Stimulated activated naive B cell treated with anti-CD40 and anti-IgM and Interleukin-4, amounts not matched to agents 10 μg/mL and 1 μg/mL and 100 μg/mL, for 72 hours (primary cell): Measurements from ENCODE around the gene BCS1L.
A peak's percentile ranks its signal among the peaks of the same experiment; 100 is the strongest.
"Not testable (repeated sequence)": the region's sequence is repeated elsewhere in the genome, so short reads cannot be mapped to it uniquely, and the experiment has no call there.

Experiments
- ATAC-seq, 2 donors: fragments of 150-1000 bp; cut with Tn5 transposase; replicated peaks; 2 replicates each; pipeline ENCODE4 v1.10.0; 2021; ENCODE audit warnings: moderate library complexity in 1 of 2
- DNase-seq: peaks from one replicate; pipeline ENCODE4 v3.0.0; 2021
- H3K27ac Mint-ChIP-seq: one replicate; pipeline ENCODE4 v1.8.0; 2022; ENCODE audit warnings: mild to moderate bottlenecking, mixed read lengths
- H3K27me3 Mint-ChIP-seq, 2 donors: one replicate each; pipeline ENCODE4 v1.8.0; 2022; ENCODE audit warnings: mixed read lengths in 2 of 2
- H3K36me3 Mint-ChIP-seq, 2 donors: one replicate each; pipeline ENCODE4 v1.8.0; 2022; ENCODE audit warnings: mixed read lengths in 2 of 2, mild to moderate bottlenecking in 1 of 2
- H3K4me1 Mint-ChIP-seq, 2 donors: one replicate each; pipeline ENCODE4 v1.8.0; 2022; ENCODE audit warnings: mixed read lengths in 2 of 2, mild to moderate bottlenecking in 1 of 2
- H3K4me3 Mint-ChIP-seq, 2 donors: one replicate each; pipeline ENCODE4 v1.8.0; 2022; ENCODE audit warnings: mild to moderate bottlenecking in 2 of 2, mixed read lengths in 2 of 2, moderate library complexity in 1 of 2
- H3K9me3 Mint-ChIP-seq, 2 donors: one replicate each; pipeline ENCODE4 v1.8.0; 2022; ENCODE audit warnings: mixed read lengths in 2 of 2, mild to moderate bottlenecking in 1 of 2

BCS1L gene

DNA sequence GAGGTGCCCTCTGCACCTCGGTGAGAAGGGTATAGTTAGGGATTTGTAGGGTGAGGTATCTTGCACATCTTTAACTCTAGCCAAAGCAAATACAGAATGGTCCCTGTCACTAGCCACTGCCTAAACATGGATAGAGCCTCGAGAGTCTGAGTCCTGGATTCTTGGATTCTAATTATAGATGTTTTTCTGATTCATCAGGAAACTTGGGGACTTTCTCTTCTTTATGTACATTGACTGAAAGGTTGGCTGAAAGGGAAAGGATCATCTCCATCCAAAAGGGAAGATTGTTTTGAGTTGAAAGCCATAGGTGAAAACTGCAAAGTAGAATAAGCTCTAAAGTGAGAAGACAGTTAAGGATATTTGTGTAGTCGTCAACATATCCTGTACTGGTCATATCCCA, 20.6 kb downstream of the BCS1L start:
- Mint-ChIP-seq H3K36me3 (peaks cover 21 to 40% of the 10 kb centered on the region in 2 donors), H3K27ac (no peak overlapping the region), H3K9me3 (no peaks in the 10 kb centered on the region), H3K4me3 (no peak overlapping the region), H3K27me3 (no peaks in the 10 kb centered on the region), H3K4me1 (peaks cover 4 to 6% of the 10 kb centered on the region in 2 donors)
- DNase-seq (no peak), ATAC-seq (no peak)

DNA sequence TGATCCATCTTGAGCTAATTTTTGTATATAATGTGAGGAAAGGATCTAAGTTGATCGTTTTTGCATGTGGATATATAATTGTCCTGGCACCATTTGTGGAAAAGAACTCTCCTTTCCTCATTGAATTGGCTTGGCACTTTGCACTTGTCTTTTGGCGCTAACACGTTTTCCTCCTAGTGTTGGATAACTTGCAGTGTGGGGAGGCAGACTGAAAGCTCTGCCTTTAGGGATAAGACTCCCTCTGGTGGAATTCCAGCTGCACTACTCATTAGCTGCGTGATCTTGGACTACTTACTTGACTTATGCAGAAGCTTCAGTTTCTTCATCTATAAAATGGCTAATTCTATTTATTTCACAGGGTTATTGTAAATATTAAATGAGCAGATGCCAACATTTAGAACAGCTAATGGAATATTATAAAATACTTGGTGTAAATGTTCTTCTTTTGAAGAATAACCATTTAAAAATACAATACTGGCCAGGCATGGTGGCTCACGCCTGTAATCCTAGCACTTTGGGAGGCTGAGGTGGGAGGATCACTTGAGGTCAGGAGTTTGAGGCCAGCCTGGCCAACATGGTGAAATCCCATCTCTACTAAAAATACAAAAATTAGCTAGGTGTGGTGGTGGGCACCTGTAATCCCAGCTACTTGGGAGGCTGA, 28.0 kb downstream of the BCS1L start:
- DNase-seq, H3K27me3 Mint-ChIP-seq, H3K4me1 Mint-ChIP-seq, H3K9me3 Mint-ChIP-seq, H3K27ac Mint-ChIP-seq, H3K4me3 Mint-ChIP-seq: not testable (repeated sequence)
- peak; percentile 74 to 78 for ATAC-seq
- peaks cover 19 to 45% of the 10 kb centered on the region in 2 donors for H3K36me3 Mint-ChIP-seq

DNA sequence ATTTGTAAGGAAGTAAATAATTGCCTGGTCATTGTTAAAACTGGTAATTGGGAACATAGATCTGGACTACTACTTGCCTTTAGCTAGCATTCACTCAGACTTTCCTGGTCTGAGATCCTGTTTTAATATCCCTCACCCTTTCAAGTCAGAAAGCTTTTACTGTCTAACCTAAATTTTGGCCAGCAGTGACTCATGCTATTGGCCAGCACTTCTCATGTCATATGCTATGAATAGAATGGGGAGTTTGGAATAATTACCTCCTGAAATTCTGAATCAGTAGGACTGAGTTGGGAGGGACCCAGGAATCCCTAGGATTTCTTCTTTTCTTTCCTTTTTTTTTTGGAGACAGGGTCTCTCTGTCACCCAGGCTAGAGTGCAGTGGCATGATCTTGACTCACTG, 31.8 kb downstream of the BCS1L start:
- DNase-seq (no peak), ATAC-seq (no peak)
- Mint-ChIP-seq H3K27ac (no peak overlapping the region), H3K36me3 (peaks cover 36 to 52% of the 10 kb centered on the region in 2 donors), H3K9me3 (no peaks in the 10 kb centered on the region), H3K4me3 (no peak overlapping the region), H3K4me1 (no peaks in the 10 kb centered on the region), H3K27me3 (no peaks in the 10 kb centered on the region)

- Mint-ChIP-seq H3K36me3 (peaks cover 31 to 58% of the 10 kb centered on the region in 2 donors), H3K27me3 (no peaks in the 10 kb centered on the region), H3K4me3 (no peak overlapping the region), H3K9me3 (no peaks in the 10 kb centered on the region), H3K4me1 (no peaks in the 10 kb centered on the region), H3K27ac (no peak overlapping the region)
- no peak for ATAC-seq
- DNase-seq: no peak
Measured at GRCh38 chr2:218694405-218695145, 35.1 kb downstream of the BCS1L start.

GRCh38 chr2:218698885-218699284, 39.4 kb downstream of the BCS1L start:
- Mint-ChIP-seq H3K9me3 (no peaks in the 10 kb centered on the region), H3K4me3 (no peak overlapping the region), H3K4me1 (no peaks in the 10 kb centered on the region), H3K27me3 (no peaks in the 10 kb centered on the region), H3K27ac (no peak overlapping the region), H3K36me3 (peaks cover 11 to 37% of the 10 kb centered on the region in 2 donors)
- DNase-seq (no peak), ATAC-seq (no peak)

GRCh38 chr2:218701806-218702205, 42.3 kb downstream of the BCS1L start:
- DNase-seq: no peak

DNA sequence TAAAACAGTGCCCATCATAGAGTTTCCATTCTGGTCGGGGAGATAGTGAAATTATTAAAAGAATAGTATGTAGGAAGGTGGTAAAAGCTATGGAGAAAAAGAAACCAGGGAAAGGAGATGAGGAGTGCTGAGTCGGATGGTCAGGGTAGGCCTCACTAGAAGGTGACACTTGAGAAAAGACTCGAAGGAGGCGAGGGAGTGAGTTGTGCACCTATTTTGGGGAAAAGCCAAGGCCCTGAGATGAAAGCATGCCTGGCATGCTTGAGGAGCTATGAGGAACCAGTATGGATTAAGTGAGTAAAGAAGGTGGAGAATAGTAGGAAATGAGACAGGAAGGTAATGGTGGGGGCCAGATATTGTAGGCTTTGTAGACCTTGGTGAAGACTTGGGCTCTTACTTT, 43.9 kb downstream of the BCS1L start:
- no peak for ATAC-seq
- Mint-ChIP-seq H3K27ac (no peak overlapping the region), H3K9me3 (no peaks in the 10 kb centered on the region), H3K36me3 (peaks cover 6 to 27% of the 10 kb centered on the region in 2 donors), H3K4me1 (no peaks in the 10 kb centered on the region), H3K4me3 (no peak overlapping the region), H3K27me3 (peaks cover 0 to 6% of the 10 kb centered on the region in 2 donors)
- DNase-seq: no peak

More at GRCh38 chr2:218701806-218702205, 42.3 kb downstream of the BCS1L start:
- ATAC-seq: no peak
- no peak overlapping the region for H3K4me3 Mint-ChIP-seq
- H3K4me1 Mint-ChIP-seq: no peaks in the 10 kb centered on the region
- peaks cover 0 to 6% of the 10 kb centered on the region in 2 donors for H3K27me3 Mint-ChIP-seq
- H3K27ac Mint-ChIP-seq: no peak overlapping the region
- H3K9me3 Mint-ChIP-seq: no peaks in the 10 kb centered on the region
- H3K36me3 Mint-ChIP-seq: peaks cover 6 to 29% of the 10 kb centered on the region in 2 donors

- no peak overlapping the region for H3K27ac Mint-ChIP-seq
- H3K36me3 Mint-ChIP-seq: peaks cover 0 to 8% of the 10 kb centered on the region in 2 donors
- H3K4me3 Mint-ChIP-seq: no peak overlapping the region
- H3K27me3 Mint-ChIP-seq: peaks cover 0 to 6% of the 10 kb centered on the region in 2 donors
- no peaks in the 10 kb centered on the region for H3K9me3 Mint-ChIP-seq
- no peak for DNase-seq
- ATAC-seq: no peak
- H3K4me1 Mint-ChIP-seq: peaks cover 4 to 10% of the 10 kb centered on the region in 2 donors
Measured at GRCh38 chr2:218708086-218708485, 48.6 kb downstream of the BCS1L start.

DNA sequence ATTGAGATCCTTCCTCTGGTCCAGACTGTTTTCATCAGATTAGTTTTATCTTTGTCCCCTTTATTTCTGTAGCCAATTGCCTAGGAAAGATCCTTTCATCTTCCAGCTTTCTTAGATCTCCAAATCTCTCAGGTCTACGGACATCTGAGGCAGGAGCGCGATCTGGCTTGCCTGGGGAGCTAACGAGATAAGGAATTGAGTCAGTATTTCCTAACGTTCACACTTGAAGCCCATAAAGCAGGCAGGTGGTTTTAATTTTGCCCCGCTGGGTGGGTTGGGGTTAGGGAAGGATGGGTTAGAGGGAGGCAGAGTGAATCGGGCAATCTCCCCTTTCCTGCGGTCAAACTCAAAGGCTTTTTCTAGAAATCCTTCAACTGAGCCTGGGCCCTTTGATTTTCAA, 50.4 kb downstream of the BCS1L start:
- Mint-ChIP-seq H3K4me3 (peak overlapping the region; percentile 93 to 96), H3K4me1 (peaks cover 9 to 16% of the 10 kb centered on the region in 2 donors)

DNA sequence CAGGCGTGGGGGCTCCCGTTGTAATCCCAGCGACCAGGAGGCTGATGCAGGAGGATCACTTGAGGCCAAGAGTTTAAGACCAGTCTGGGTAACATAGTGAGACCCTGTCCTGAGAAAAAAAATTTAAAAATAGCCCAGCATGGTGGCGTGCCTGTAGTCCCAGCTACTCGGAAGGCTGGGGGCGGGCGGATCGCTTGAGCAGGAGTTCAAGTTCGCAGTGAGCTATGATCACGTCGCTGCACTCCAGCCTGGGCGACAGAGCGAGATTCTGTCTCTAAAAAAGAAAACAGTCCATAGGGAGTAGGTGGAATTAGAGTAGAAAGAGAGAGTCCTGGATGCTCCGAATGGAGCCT, 50.8 kb downstream of the BCS1L start:
- H3K4me3 Mint-ChIP-seq: peak overlapping the region; percentile 93 to 96
- H3K36me3 Mint-ChIP-seq: no peaks in the 10 kb centered on the region
- H3K9me3 Mint-ChIP-seq: no peaks in the 10 kb centered on the region
- ATAC-seq: no peak
- H3K4me1 Mint-ChIP-seq: peaks cover 9 to 16% of the 10 kb centered on the region in 2 donors
- peak overlapping the region; percentile 94 for H3K27ac Mint-ChIP-seq
- no peak for DNase-seq
- H3K27me3 Mint-ChIP-seq: peaks cover 0 to 6% of the 10 kb centered on the region in 2 donors

More for the DNA sequence above, 50.4 kb downstream of the BCS1L start:
- DNase-seq (no peak), ATAC-seq (no peak)
- H3K9me3 Mint-ChIP-seq: no peaks in the 10 kb centered on the region
- no peaks in the 10 kb centered on the region for H3K36me3 Mint-ChIP-seq
- H3K27me3 Mint-ChIP-seq: peaks cover 0 to 6% of the 10 kb centered on the region in 2 donors
- peak overlapping the region; percentile 20 for H3K27ac Mint-ChIP-seq

DNA sequence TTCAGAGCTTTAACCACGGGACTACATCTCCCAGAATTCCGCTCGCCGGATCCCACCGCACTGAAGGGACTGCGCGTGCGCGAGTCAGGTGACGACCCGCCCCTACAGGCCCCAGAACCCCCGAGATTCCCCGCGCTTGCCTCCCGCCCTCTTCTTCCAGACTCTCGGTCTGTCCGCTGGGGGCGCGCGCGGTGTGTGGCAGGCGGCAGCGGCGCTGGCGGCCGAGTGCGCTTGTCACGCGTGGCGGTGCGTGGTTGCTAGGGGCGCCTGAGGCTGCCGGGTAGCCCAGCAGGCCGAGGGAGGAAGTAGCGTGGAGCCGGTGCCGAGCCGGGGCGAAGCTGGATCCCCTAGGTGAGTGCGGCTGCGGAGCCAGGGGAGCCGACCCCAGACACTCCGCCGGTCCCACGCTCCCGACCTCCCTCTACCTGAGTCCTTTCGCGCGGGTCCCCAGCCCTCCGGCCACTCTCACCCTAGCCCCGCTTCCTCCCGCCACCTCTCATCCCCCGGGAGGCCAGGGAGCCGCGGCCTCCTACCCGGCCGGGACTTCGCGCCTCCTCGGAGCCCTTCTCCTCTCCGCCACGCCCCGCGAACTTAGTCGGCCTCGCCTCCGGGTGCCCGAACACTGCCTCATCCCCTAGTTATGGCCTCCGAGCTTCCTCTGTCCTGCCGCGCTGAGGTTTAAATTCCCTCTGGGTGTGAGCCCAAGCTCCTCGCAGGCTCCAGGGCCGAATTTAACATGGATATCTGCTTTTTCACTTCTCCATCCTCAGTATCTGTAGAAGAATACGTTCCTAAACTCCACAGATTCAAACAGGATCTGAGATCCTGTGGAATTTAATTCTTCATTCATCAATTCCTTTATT, 51.4 kb downstream of the BCS1L start, which contains the start of gene TTLL4:
Gene TTLL4, plus strand, starts transcription at position 149 of the 863 bp plus-strand sequence. CDS start 26,842 bp downstream, outside the sequence.
- Mint-ChIP-seq H3K4me1 (peaks cover 9 to 16% of the 10 kb centered on the region in 2 donors), H3K27me3 (peaks cover 0 to 5% of the 10 kb centered on the region in 2 donors), H3K36me3 (peaks cover 2 to 3% of the 10 kb centered on the region in 2 donors), H3K4me3 (peak within 1 kb of the TSS; percentile 93 to 96), H3K27ac (peak within 1 kb of the TSS; percentile 94), H3K9me3 (no peaks in the 10 kb centered on the region)
- DNase-seq: peak; percentile 98
- peak; percentile 95 to 96 for ATAC-seq

- no peak for DNase-seq
- no peaks in the 10 kb centered on the region for H3K9me3 Mint-ChIP-seq
- H3K4me1 Mint-ChIP-seq: peaks cover 9 to 16% of the 10 kb centered on the region in 2 donors
- peak overlapping the region; percentile 94 for H3K27ac Mint-ChIP-seq
- H3K36me3 Mint-ChIP-seq: peaks cover 3 to 4% of the 10 kb centered on the region in 2 donors
- no peak for ATAC-seq
- no peaks in the 10 kb centered on the region for H3K27me3 Mint-ChIP-seq
- peak overlapping the region; percentile 93 to 96 for H3K4me3 Mint-ChIP-seq
Measured at GRCh38 chr2:218711550-218711929, 52.1 kb downstream of the BCS1L start.
